Urothelium cell line (cell line): ENCODE measurements around the gene LRCH1.

ENCODE experiments used
- DNase-seq: peaks from one replicate; pipeline ENCODE4 v3.0.0; 2011; ENCODE audit warnings: low spot score, mixed read lengths
- FAIRE-seq: peaks from 2 replicates; lab custom pipeline; 2011; peaks lifted over from hg19 to GRCh38; lab: Jason Lieb, UNC

LRCH1 gene

DNA sequence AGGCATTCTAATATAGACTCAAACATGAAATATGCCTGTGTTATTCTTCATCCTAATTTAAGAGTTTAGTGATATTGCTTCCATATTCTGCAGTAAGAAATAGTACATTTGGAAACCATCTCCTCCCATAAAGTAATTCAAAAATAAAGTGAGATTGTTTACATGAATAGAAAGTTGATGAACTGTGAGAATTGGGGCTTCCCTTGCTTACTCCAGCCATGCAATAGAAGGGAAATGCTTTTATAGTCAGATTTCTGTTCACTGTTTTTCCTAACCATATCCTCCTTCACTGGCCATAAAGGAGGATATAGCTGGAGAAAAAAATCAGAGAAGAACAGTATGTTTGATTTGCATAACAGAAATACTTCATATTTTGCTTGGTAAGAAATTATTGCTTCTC is 7.8 kb downstream of the LRCH1 start:
- no peak for DNase-seq
- no peak for FAIRE-seq

DNA sequence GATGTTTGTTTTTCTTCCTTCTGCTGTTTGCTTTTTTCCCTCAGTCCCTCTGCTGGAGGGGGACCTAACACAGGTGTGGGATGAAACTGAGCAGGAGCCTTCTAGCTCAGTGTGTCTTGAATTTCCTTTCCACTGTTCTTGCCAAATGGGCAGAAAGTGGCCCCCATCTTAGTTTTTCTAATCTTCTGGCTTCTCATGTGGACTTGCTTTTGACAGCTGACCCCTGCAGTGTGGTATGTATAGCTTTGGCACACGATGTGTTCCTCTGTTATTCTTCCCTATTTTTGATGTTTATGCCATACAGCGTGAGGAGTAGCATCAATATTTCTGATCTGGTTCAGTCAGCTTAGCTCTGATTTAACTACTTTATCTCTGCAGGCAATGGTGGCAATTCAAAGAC is 8.3 kb downstream of the LRCH1 start:
- DNase-seq (no peak), FAIRE-seq (no peak)

DNA sequence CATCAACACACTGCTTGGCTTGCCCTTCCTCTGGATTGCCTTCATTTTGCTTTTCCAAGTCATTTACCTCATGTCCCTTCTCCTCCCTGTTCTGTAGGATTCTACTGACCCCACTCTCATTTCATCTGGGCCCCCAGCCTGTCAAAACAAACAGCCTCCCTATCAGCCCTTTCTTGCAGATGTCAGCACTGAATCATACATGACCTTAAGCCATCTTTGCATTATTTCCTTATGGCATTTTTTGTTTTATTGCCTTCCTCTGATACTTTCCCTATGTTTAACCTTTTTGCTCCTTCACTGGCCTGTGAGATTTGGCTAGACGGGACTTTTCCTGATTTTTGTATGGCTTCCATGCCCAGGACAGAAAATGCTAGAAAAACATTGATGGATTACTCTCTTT is 8.7 kb downstream of the LRCH1 start:
- FAIRE-seq: no peak
- no peak for DNase-seq

DNA sequence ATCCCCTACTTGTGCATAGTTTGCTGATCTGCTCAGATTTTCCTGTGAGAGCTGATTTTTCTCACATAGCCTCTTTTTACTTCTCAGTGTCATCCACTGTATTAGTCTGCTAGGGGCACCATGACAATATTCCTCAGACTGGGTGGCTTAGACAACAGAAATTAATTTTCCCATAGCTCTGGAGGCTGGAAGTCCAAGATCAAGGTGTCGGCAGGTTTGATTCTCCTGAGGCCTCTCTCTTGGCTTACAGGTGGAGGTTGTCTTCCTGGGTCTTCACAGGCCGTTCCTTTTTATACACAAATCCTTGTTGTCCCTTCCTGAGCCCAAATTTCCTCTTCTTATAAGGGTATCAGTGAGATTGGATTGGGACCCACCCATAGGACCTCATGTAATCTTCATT is 9.2 kb downstream of the LRCH1 start:
- FAIRE-seq: no peak
- no peak for DNase-seq

- no peak for FAIRE-seq
These were observed 9.6 kb downstream of the LRCH1 start for GRCh38 chr13:46562581-46562980.

GRCh38 chr13:46565808-46566750 is 13.1 kb downstream of the LRCH1 start:
- DNase-seq (no peak), FAIRE-seq (no peak)

More at GRCh38 chr13:46562581-46562980, 9.6 kb downstream of the LRCH1 start:
- no peak for DNase-seq

- FAIRE-seq: no peak
- no peak for DNase-seq
These were observed 14.7 kb downstream of the LRCH1 start for GRCh38 chr13:46567671-46568070.

- FAIRE-seq (no peak), DNase-seq (no peak)
These were observed 16.5 kb downstream of the LRCH1 start for GRCh38 chr13:46569456-46569855.

DNA sequence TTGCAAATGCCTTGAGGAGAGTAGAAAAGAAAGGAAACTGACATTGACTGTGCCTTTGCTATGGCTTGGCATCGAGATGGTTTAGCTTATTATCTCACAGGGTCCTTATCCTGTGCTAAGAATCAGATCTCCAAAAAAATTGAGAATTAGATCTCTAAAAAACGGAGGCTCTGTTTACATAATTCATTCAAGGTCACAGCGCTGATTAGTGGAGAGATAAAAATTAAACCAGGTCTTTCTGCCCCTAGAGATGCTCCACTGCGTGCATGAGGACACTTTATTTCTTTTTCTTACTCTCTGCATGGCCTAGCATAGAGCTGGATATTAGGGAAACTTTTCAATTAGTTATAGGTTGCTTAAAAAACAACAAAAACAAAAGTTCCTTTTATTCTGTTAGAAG is 17.3 kb downstream of the LRCH1 start:
- FAIRE-seq (no peak), DNase-seq (no peak)

DNA sequence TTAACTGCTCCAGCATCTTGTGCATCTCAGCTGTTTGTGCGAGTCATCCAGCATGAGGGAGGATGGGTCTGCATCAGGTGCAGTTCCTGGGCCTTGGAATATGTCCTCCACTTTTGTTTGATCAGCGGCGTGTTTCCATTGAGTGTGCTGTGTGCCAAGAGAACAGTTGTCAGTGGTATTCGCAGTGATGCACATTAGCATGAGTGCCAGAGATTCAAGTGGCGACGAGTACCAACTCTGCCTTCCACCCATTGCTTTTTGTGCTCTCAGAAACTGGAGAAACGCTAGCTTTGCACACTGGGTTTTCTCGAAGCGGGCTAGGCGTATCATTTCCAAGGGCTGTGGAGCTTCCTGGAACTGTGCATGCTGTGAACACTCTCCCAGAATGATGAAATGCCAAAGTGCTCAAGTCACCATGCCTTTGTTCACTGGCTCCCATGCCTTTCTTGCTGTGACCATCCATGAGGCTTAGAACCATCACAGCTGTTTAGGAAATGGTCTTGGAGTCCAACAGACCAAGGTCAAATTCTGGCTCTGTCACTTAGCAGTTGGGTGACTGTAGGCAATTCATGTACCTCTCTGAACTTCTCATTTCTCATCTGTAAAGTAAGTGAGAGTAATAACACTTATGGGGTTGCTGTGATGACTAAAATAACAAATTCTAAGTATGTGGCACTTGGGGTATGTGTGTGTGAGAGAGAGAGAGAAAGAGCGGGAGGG is 18.4 kb downstream of the LRCH1 start:
- no peak for FAIRE-seq
- no peak for DNase-seq

DNA sequence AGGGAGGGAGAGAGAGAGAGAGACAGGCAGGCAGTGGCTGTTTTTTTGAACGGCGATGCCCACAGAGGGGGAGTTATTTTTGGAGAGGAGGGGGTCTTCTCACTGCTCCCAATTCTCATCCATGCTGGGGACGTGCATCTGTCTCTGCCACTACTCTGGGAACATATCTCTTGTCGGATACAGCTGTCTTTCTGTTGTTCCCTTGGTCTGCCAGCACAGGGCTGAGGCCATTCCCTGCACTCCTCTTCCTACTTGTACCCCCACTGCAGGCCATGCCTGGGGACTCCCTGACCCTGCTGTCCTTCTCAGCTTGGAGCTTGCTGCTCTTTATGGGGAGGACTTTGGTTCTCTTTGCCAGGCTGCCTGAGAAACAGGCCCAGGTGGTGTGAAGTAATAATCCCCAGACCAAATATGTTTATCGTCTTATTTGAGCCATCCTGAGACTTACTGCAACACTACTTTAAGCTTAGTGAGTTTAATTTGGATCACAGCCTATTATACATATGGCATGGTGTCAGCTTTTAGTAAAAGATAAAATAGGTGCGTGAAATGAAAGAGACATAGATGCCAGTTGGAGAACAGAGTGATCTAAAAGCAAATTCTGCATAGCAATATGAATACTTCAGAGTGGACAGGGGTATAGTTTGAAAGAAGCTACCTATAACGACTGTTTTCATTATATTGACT is 19.1 kb downstream of the LRCH1 start:
- FAIRE-seq (no peak), DNase-seq (no peak)

GRCh38 chr13:46572752-46573431 is 19.9 kb downstream of the LRCH1 start:
- DNase-seq (no peak), FAIRE-seq (no peak)

DNA sequence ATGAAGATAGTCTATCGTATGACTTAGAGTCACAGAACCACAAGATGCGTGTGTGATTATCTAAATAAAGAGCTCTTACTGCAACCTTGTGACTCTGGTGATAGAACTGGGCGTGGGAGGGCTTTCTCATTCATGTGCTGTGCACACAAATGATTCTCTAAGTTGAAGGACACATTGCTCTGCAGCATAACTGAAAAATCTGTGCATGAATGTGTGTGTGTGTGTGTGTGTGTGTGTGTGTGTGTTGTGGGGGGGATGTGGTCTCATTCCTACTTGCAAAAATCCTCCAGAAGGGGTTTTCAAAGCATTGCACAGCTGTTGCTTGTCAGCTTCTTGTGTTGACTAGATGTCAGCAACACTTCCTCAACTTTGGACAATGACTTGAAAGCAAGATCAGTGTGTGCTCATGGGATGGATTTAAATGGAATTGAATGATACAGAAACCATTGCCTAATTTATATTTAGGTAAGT is 22.4 kb downstream of the LRCH1 start:
- FAIRE-seq (no peak), DNase-seq (no peak)

DNA sequence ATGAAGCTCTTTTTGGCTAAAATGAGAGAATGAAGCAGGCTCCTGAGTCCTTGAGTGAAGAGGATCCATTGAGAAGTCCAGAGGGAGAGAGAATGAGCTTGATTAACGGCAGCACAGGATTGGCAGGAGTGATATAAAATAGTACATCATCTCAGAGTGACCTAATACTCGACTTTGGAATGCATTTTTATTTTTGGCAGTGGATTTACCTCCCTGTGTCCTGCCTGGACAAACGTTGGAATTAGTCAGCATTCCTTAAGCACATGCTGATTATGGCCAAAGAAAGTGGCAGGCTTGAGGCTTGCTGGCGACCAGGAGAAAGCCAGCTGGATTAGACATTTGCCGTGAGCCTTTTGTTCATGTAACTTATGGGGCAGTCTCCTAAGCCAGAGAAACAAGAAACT is 22.9 kb downstream of the LRCH1 start:
- FAIRE-seq (no peak), DNase-seq (peak; percentile 12)

- DNase-seq (no peak), FAIRE-seq (no peak)
These were observed 23.8 kb downstream of the LRCH1 start for GRCh38 chr13:46576762-46577161.

- DNase-seq (no peak), FAIRE-seq (no peak)
These were observed 25.0 kb downstream of the LRCH1 start for GRCh38 chr13:46577696-46578589.

- DNase-seq (no peak), FAIRE-seq (no peak)
These were observed 25.6 kb downstream of the LRCH1 start for GRCh38 chr13:46578590-46578975.

GRCh38 chr13:46580362-46580839 is 27.4 kb downstream of the LRCH1 start:
- no peak for DNase-seq
- no peak for FAIRE-seq

- FAIRE-seq (no peak), DNase-seq (no peak)
These were observed 29.2 kb downstream of the LRCH1 start for GRCh38 chr13:46582190-46582589.
